PC-9 (cell line): ENCODE data around the gene IRF6.

ENCODE experiments used
- CTCF ChIP-seq: fragments of 200-600 bp; sonication (generic); conservative IDR thresholded peaks from 2 replicates; pipeline ENCODE4 v1.6.1; 2017; ENCODE audit warnings: mixed run types, antibody characterized with exemption, mild to moderate bottlenecking, moderate library complexity
- EZH2 ChIP-seq: fragments of 200-600 bp; sonication (generic); IDR thresholded peaks from 2 replicates; pipeline ENCODE4 v1.8.0; 2017; ENCODE audit warnings: antibody characterized with exemption, low read depth

GRCh38 chr1:209784265-209785169, 21.4 kb downstream of the IRF6 start, which contains the start of gene C1orf74:
- TF ChIP-seq EZH2 (no peak), CTCF (no peak)
